SH-SY5Y (cell line): ENCODE data around the gene CLSTN2.

Experiments used
- GATA2 ChIP-seq: IDR thresholded peaks from 2 replicates; pipeline ENCODE4 v1.6.1; 2011; ENCODE audit warnings: mild to moderate bottlenecking, low read depth, low read length
- GATA3 ChIP-seq: IDR thresholded peaks from 2 replicates; pipeline ENCODE4 v1.6.1; 2011; ENCODE audit warnings: low read depth, mild to moderate bottlenecking, low read length, moderate library complexity

DNA sequence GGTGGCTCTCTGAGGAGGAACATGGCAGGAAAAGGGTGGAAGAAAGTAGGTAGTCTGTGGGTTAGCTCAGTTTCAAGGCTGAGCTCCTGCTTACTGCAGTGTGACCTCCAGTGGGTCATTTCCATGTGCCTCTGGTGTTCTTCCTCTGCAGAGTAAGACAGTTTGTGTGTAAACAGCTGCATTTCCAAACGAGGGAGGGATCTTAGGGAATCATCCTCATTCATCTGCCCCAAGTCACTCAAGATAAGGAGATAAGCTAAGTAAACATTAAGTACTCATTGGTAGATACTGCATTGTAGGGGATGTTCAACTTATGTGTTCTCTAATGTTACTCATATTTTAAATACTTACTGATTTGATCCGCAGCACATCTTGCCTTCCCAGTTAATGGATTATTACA is 83.6 kb downstream of the CLSTN2 start:
- TF ChIP-seq GATA3, result no peak
- no peak for TF ChIP-seq GATA2
